ENCODE measurements around the gene ENHO.
"Not testable (repeated sequence)": the region's sequence is repeated elsewhere in the genome, so short reads cannot be mapped to it uniquely, and the experiment has no call there.

Gene ENHO

DNA sequence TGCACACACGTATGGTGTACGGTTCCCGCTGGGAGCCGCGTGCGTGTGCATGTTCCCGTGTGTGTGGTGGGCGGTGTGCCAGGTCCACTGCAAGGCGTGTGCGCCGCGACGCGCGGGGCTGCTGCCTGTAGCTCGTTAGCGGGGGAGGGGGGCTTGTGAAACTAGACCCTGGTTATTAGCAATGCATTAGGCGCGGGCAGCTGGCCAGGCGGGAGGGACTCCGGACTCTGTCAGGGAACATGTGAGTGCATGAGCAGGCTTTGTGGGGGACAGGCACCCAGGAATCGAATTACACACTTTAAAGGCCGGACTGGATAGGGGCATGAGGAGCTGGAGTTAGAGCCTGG is 32.2 kb upstream of the ENHO start:
- no peak for DNase-seq

DNA sequence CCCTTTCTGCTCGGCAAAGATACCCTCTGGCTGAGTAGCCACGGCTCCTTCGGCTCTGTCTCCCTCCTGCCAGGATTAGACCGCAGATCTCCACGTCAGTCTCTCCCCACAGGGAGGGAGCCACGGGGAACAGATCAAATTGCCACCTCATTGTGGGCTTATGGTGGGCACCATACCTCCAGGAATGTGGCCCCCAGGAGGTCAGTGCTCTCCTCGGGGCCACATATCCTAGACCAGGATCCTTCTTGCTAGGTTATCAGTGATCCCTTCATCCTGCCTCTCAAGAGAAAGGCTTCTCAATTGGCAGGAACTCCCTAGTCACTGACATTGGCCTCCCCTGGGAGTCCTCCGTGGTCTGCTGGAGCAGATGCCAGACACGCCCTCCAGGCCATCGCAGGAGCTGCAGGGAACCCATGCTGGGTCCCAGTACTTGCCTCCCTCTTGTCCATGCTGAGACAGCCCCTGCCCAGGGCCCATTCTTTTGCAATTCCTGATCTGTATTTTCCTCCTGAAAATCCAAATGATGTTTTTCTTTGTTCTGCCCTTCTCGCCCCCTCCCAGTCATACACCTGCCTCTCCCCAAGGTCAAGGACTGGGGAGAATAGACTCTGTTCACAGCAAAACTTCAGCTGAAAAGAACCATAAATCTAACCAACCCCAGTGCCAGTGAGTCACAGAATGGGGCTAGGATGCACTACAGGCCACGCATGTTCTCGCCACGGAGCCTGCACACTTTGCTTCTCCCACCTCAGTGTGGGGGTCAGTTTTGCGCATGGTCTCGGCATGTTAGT is 31.6 kb upstream of the ENHO start:
- DNase-seq = no peak

DNA sequence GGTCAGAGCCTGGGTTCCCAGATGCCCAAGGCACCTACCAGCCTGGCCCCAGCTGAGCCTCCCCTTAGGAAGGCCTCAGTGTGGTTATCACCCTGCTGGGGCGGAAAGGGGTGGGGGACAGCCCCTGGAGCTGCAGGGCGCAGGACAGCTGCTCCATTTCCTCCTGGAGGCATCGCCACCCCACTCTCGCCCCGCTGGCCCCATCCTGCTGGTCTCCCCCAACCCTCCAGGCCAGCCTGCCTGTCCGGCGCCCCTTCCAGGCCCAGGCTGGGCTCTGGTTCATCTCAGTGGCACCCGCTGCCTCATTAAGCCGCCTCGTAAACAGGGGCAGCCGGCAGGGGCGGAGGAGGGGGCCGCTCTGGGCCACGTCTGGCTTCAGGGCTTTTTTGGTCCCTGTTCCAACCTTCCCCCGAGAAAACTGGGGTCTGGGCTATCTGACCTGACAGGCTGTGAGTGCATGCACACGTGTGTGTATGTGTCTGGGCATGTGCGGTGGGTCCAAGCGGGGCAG is 30.8 kb upstream of the ENHO start:
- no peak for DNase-seq

DNA sequence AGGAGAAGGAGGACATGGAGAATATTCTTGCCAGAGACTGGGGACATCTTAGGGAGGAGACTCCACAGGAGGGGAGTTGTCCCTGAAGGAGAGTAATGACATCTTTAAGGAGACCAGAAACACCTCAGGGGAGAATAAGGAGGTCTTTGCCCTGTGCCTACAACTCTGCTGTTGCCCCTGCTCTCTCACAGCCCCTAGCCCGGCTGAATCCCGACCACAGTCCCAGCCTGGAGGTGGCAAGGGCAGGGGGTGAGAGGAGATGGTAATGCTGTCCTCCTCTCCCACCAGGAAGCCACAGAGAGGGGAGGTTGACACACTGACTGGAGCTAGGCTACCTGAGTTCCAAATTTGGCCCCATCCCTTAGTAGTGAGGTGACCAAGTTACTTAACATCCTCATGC is 30.2 kb upstream of the ENHO start:
- DNase-seq = no peak

DNA sequence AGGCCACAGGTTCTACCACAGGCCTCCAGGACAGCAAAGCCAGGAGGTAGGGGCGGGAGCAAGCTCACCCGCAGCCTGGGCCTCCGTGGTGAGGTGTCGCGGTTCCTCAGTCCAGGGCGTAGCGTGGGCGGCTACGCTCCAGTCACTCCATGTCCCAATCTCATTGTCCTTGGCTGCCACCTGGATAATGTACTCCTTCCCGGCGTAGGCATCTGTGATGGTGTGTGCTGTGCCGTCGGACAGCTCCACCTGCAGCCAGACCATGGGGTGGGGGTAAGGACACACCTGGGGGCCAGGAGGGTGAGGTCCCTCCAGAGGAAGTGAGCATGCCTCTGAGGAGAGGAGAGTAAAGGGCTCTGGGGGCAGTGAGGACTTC is 29.8 kb upstream of the ENHO start:
- DNase-seq = no peak

DNA sequence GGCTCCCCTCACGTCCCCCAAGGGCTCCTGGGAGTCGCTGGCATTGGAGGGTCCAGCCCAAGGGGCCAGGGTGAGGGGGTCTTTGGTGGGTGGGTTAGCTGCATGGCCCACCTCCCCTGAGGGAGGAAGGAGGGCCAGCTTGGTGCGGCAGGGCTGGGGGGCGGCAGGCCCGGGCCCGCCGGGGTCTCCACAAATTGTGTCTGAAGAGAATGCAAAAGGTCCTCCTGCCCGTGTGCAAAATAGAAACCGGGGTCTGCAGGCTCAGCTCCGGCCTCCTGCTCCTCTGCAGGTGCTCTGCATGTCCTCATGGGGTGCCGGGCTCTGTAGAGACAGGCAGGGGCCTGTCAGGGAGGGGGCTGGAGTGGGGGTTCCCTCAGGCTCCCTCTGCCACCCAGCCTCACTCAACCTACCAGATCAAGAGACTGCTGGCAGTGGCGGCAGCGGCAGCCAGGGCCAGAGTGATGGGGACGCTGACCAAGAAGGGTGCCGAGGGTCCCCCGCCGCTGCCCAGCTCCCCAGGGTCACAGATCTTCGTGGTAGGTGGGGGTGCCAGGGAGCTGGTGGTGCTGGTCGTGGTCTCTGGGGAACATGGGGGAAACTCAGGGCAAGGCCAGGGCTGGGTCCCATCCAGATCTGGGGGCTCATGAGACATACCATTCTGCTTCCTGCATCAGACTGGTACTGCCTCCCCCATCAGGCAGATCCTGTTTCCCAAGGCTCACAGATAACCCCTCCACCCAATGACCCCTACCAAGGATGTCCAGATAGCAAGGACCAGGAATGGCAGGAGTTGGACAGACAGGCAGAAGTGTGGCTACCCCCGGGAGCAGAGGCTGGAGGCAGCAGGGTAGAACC is 29.2 kb upstream of the ENHO start:
- DNase-seq = no peak

DNA sequence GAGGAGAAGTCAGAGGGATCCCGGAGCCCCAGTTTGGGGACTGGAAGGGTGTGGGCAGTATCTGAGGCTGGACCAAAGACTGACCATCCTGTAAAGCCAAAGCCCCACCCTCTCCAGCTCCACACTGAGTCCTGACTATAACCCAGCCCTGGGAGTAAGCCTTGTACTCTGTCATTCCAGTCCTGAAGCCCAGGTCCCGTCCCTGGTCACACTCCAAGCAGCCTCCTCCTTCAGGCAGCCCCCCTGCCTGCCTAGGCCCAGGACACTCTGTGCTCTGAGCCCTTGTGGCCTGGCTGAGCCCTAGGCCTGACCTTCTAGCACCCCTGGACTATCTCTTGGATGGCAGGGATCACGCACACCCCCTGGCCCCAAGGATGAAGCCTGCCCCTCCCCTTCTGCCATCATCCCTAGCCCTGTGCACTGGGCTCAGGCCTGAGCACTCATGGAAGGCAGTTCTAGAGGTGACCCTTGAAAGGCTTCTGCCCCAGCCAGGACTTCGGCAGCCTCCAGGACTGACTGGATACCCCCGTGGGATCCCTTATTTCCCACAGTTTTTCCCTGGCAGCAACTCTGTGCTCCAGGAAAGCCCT is 28.0 kb upstream of the ENHO start:
- DNase-seq = no peak

DNA sequence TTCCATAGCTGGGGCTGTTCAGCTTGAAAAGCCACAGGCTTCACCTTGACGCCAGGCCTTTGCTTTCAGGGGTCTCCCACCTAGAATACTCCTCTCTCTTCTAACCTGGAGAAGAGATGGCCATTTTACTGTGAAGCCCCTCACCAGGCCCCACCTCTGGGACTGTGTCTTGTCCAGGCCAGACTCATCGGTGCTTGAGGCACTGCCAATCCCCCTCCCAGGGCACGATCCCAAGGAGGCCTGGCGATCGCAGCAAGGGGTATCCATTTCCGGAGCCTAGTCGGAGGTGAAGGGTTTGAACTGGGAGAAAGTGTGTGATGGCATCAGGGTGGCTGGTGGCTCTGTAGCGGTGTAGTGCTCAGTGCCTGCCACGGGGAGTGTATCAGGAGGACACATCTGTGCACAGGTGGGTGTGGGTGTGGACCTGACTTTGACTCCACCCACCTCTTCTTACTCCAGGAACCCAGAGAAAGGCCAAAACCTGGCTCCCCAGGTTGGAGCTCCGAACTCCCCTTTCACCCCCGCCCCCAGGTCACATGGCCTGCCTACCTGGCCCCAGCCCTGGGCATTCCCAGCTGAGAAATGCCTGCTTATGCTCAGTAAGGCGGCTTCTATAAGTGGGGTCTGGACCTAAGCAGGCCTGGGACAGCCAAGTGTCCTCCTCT is 27.4 kb upstream of the ENHO start:
- DNase-seq = no peak

DNA sequence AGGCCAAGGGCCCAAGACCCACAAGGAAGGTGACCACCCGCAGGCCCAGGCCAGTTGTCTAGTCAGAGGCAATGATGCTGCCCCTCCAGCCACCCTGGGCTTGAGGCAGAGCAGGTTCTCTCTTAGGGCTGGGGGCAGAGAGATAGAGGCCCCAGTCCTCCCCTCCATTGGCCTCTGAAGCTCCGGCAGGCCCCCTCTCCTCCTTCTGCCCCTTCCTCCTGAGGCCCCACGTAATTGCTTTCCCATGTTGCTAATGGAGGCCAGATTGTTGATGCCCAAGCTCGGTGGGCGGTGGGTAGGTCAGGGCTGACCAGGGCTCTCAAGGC is 26.6 kb upstream of the ENHO start:
- DNase-seq = no peak

DNA sequence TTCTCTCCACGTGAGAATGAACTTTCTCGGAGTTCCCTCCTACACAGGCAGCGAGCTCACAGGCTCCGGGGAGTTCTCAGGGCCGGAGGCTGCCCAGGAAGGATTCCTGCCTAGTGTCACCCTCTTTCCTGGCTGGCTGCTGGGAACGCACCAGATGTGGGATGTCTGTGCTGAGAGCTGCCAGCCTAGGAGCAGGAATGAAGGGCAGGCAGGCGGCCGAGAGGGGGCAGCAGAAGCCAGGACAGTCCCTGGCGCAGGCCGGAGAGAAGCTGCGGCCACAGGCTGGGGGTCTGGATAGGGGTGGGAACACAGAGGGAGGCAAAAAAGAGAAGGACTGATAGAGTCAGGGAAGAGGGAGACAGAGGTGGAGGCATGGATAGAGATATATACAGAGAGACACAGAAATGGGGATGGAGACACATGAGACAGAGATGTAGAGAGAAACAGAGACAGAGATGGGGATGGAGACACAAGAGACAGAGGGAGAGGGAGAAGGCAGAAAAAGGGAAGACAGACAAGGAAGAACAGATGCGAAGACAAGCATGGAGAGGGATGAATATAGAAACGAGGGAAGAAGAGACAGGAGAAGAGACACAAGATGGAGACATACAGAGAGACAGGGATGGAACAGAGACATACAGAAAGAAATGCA is 25.3 kb upstream of the ENHO start:
- DNase-seq = peak; percentile 28

DNA sequence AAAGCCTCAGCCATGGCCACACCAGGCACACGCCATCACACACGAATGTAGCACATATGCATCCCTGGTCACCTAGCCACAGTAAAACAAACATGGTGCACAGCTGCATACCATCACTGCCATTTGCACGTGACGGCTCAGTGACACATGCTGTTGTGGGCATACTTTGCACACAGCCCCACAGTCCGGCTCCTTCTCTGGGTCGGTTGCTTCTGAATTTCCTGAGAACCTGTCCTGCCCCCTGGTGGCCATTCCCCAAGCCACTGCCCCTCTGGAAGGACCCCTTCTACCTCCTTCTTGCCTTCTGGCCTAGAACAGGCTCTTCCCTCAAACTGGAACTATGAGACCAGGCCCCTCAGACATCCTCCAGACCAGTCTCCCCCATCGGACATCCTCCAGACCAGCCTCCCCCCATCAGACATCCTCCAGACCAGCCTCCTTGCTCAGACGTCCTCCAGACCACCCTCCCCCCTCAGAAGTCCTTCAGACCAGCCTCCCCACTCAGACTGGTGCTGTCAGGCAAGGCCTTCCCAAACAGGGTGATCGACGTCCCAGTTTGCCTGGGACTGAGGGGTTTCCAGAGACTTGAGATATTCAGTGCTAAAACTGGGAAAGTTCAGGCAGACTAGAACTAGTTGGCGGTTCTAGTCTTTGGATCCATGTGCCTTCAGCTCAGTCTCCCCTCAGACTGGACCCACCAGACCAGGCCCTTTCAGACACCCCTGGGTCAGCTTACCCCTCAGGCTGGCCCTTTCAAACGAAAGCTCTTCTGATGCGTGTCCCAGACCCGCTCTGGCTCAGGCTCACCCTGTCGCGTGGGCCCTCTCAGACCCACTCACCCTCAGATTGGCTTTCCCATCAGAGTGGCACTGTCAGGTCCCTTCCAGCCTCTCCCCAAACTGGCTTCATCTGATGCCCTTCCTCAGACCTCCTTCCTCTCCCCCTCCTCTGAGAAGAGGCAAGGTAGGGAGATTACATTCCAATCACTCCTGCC is 24.3 kb upstream of the ENHO start:
- peak; percentile 44 for DNase-seq

DNA sequence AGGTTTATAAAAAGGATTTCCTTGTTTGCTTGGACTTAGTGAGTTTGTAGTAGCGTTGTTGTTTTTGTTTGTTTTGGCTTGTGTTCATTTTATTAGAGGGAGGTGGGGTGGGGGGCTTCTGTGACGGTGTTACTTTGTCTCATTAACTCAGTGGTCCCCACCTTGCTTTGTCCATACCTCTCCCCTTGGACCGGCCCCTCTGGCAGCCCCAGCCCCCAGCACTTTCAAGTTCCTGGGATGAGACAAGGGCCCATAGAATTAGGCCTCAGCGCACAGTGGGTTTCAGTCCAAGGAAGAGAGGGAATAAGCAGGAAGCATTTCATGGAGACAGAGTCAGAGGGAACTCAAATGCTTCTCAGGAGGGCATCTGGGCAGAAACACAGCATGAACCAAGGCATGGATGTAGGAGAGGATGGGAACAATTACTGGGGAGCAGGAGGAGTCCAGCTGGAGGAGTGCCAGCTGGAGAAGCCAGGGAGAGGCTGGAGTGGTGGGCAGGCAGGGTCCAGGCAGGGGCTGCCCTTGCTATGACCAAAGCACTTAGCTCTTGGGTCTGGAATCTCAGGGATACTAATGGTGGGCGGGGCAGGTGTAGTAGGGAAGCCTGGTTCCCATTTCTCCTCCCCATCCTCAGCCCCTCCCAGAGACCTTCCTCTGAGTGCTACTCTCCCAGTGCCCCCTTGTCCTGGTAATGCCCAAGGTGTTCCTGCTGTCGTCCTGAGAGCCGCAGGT is 23.5 kb upstream of the ENHO start:
- no peak for DNase-seq

DNA sequence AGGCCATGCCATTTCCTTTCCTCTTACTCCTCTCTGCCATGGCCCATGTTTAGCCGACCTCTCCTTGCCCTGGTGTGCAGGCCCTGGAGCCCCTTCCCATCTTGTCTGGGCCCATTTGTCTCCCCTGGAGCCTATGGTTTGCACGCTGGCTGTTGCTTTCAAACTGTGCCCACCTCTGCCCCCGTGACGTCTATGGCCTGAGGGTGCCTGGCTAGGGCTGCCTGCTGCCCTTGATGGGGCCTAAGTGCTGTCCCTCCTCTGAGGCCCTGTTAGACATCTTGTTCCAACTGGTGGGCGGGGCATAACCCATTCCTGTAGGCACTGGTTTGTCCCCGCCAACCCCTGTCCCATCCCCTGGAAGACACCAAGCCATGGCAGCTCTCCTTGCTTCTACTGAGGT is 22.7 kb upstream of the ENHO start:
- DNase-seq = no peak

DNA sequence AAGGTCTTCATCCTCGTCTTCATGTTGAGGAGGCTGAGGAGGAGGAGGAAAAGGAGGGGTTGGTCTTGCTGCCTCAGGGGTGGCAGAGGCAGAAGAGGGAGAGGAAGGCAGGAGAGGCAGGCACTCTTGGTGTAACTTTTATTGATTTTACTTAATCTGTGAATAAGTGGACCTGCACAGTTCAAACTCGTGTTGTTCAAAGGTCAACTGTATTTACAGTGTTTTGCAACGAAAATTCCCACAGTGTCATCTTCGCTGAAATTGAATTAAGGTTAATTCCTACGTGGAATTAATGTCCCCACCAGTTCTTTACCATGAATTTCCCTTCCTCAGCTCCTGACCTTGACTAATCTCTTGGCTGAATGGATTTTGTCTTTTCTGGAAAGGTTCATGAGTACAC is 21.2 kb upstream of the ENHO start:
- no peak for DNase-seq

DNA sequence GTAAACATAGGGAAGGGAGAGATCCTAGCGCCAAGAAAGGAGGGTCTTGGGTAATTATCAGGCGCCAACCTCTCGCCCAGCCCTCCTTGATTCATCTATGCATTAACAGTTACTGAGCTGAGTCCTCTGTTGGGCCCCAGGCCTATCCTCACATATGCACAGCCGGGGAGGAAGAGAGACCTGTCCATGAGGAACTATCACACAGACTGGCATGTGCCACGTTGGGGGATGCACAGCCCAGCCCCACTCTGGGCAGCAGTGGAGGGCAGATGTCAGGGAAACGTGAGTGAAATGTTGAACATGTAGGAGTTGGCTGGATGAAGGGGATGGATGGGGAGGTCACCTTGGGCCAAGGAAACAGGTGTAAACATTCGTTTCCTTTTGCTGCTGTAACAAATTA is 18.8 kb upstream of the ENHO start:
- no peak for DNase-seq

DNA sequence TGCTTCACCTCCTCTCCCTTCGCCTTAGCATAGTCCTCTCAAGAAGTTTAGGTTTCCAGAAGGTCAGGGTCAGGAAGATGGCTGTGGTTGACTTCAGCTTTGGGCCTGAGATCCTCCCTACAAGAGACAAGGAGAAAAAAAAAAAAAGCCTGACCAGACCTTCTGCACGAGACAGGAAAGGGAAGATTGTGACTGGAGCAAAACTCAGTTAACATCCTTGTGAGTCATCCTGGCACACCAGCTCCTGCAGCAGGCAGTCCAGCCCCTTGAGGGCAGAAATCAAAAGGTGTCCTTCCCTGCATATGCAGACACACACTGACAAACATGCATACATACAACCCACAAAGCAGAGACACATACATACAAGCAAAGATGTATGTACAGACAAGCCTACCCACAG is 18.0 kb upstream of the ENHO start:
- DNase-seq = no peak

DNA sequence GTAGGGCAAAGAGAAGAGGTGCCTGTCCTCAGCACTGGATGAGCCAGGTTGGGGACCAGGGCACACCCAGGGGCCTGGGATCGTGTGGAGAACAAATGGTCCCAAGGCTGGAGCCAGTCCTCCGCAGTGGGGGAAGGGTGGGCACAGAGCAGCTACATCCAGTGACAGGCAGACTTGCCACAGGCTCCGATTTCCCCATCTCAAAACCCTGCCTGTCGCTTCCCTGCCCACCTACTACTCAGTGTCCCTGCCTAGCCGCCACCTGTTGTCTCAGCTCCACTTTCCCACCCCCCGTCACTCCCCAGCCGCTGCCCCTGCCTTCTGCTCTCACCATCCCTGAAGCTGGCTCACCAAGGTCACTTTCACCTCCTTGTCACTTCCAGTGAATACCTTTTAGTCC is 13.9 kb upstream of the ENHO start:
- no peak for DNase-seq

DNA sequence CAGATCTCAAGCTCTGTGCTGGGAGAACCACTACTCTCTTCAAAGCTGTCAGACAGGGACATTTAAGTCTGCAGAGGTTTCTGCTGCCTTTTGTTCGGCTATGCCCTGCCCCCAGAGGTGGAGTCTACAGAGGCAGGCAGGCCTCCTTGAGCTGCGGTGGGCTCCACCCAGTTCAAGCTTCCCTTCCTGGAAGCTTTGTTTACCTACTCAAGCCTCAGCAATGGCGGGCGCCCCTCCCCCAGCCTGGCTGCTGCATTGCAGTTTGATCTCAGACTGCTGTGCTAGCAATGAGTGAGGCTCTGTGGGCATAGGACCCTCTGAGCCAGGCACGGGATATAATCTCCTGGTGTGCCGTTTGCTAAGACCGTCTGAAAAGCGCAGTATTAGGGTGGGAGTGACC is 9.3 kb upstream of the ENHO start:
- not testable (repeated sequence) for DNase-seq

DNA sequence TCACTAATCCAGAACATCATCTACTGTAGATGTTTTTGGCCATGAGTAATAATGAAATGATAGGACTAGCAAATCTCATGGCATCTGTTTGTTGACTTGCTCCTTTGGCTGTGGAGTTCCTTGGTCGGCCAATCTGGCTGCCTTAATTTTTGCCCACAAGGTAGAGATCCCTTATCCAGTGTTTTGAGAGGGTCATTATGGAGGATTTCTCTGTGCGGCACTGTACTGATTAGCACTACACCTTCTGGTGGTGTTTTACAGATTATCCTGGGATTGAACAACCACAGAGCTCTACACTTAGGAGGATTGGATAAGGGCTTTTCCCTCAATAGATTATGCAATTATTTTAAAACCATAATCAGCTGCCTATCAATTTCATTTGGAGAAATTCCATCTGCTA is 3.2 kb upstream of the ENHO start:
- DNase-seq = no peak

DNA sequence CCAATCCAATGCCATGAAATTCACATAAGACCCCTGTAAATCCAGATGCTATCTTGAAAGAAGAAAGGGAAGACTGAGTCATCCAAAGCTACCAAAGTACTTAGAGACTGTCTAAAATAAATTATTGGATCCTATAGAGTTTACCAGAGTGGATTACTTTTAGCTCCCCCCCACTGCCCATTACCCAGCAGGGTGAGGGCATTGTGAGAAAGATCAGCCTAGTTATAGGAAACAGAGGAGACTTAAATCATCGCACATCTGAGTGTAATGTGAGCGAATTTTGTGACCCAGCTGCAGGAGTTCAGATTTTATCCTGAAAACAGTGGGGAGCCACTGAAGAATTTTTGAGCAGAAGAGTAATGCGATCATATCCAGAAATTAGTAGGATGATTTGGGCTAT is 1.6 kb upstream of the ENHO start:
- no peak for DNase-seq
